ENCODE data around the gene FDX2. TPM values are rescaled to one million over a fixed set of nuclear protein-coding genes. Genes with fewer than 3 reads are reported as not detected.
A peak's percentile ranks its signal among the peaks of the same experiment; 100 is the strongest.
"Not testable (repeated sequence)": the region's sequence is repeated elsewhere in the genome, so short reads cannot be mapped to it uniquely, and the experiment has no call there.

The FDX2 gene
- total RNA-seq = 21.8 TPM

GRCh38 chr19:10315335-10316214 lies at the start of gene FDX2:
FDX2 (minus strand) TSS chr19:10316015; CDS start chr19:10315996, 19 bp downstream.
- DNase-seq (ENCODE audit: low spot score) = peak; percentile 91

GRCh38 chr19:10365518-10365917 lies 49.7 kb upstream of the FDX2 start:
- DNase-seq (ENCODE audit: low spot score) = no peak

GRCh38 chr19:10364644-10365043 lies 48.8 kb upstream of the FDX2 start:
- DNase-seq (ENCODE audit: low spot score) = no peak

GRCh38 chr19:10363789-10364281 lies 48.0 kb upstream of the FDX2 start:
- no peak for DNase-seq (ENCODE audit: low spot score)

GRCh38 chr19:10362259-10362658 lies 46.4 kb upstream of the FDX2 start:
- DNase-seq (ENCODE audit: low spot score) = no peak

- no peak for DNase-seq (ENCODE audit: low spot score)
Measured at GRCh38 chr19:10361569-10362011, 45.8 kb upstream of the FDX2 start.

- no peak for DNase-seq (ENCODE audit: low spot score)
Measured at GRCh38 chr19:10356431-10356830, 40.6 kb upstream of the FDX2 start.

- no peak for DNase-seq (ENCODE audit: low spot score)
Measured at GRCh38 chr19:10353793-10354391, 38.1 kb upstream of the FDX2 start.

- peak; percentile 25 for DNase-seq (ENCODE audit: low spot score)
Measured at GRCh38 chr19:10352764-10353671, 37.2 kb upstream of the FDX2 start.

- DNase-seq (ENCODE audit: low spot score) = no peak
Measured at GRCh38 chr19:10346509-10346908, 30.7 kb upstream of the FDX2 start.

GRCh38 chr19:10344780-10345179 lies 29.0 kb upstream of the FDX2 start:
- no peak for DNase-seq (ENCODE audit: low spot score)

GRCh38 chr19:10343495-10343894 lies 27.7 kb upstream of the FDX2 start:
- no peak for DNase-seq (ENCODE audit: low spot score)

GRCh38 chr19:10339977-10340376 lies 24.2 kb upstream of the FDX2 start:
- no peak for DNase-seq (ENCODE audit: low spot score)

GRCh38 chr19:10339380-10339960 lies 23.7 kb upstream of the FDX2 start, which contains the start of gene ICAM3:
ICAM3 (minus strand) TSS chr19:10339624; CDS start chr19:10339614, 10 bp downstream.
- no peak for DNase-seq (ENCODE audit: low spot score)

- DNase-seq (ENCODE audit: low spot score) = no peak
Measured at GRCh38 chr19:10338940-10339339, 23.1 kb upstream of the FDX2 start.

GRCh38 chr19:10336725-10337124 lies 20.9 kb upstream of the FDX2 start:
- DNase-seq (ENCODE audit: low spot score) = not testable (repeated sequence)

- no peak for DNase-seq (ENCODE audit: low spot score)
Measured at GRCh38 chr19:10335352-10335985, 19.7 kb upstream of the FDX2 start.

- peak; percentile 94 for DNase-seq (ENCODE audit: low spot score)
Measured at GRCh38 chr19:10334588-10335351, 19.0 kb upstream of the FDX2 start.

GRCh38 chr19:10333758-10334587 lies 18.2 kb upstream of the FDX2 start:
- no peak for DNase-seq (ENCODE audit: low spot score)
